GM19455 (cell line): Measurements from ENCODE around the gene TP73.

ENCODE experiments used
- ATAC-seq: cut with Tn5 transposase; IDR thresholded peaks from one replicate; pipeline ENCODE4 v1.9.1; 2021; ENCODE audit not compliant: unreplicated experiment

The TP73 gene

DNA sequence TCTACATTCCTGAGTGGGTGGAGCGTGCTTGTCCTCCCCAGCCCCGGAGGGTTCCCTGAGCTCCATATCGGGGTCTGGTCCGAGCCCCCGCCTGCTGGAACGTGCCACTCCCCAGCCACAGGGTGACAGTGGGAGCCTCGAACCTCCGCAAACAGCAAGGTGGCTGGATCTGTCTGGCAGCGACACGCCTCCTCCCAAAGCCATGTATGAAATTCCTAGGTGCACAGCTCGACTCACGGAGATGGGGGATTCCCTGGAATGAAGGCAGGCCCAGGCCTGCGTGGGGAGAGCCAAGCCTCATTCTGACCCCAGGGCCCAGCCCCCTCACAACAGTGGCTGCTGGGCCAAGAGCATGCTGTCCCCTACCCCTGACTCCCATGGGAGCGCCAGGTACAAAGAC lies 32.9 kb downstream of the TP73 start:
- no peak for ATAC-seq

DNA sequence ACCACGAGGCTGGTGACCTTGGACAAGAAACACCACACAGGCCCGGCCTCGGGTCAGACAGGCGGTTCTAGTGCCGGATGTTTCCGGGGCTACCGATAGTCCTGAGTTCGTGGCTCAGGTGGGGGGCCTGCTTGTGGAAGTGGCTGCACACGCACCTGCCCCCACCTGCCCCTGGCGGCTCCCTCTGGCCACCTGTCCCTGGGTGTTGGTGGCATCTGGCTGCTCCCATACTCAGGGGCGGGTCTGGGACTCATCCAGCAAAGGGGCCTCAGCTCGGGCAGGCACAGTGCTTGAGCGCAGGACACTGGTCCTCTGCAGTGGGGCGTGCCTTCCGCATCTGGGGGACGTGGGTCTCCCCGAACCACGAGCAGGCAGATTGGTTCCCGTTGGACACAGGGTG lies 33.6 kb downstream of the TP73 start:
- no peak for ATAC-seq

DNA sequence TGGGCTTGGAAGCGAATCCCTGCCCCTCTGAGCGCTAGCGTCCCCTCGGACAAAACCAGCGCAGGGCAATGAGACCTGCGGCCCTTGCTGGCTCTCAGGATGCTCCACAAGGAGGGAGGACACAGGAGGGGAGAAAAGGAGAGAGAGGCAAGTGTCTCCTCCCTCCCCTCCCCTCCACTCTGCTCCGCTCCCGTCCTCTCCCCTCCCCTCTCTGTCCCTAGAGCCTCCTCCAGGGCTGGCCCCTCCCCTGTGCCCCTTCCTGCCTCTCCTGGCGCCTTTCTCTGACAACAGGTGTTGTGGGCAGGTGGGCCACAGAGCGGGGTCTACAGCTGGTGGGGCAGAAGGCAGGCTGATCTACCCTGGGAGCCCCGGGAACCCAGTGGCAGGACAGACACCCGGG lies 35.2 kb downstream of the TP73 start:
- no peak for ATAC-seq

DNA sequence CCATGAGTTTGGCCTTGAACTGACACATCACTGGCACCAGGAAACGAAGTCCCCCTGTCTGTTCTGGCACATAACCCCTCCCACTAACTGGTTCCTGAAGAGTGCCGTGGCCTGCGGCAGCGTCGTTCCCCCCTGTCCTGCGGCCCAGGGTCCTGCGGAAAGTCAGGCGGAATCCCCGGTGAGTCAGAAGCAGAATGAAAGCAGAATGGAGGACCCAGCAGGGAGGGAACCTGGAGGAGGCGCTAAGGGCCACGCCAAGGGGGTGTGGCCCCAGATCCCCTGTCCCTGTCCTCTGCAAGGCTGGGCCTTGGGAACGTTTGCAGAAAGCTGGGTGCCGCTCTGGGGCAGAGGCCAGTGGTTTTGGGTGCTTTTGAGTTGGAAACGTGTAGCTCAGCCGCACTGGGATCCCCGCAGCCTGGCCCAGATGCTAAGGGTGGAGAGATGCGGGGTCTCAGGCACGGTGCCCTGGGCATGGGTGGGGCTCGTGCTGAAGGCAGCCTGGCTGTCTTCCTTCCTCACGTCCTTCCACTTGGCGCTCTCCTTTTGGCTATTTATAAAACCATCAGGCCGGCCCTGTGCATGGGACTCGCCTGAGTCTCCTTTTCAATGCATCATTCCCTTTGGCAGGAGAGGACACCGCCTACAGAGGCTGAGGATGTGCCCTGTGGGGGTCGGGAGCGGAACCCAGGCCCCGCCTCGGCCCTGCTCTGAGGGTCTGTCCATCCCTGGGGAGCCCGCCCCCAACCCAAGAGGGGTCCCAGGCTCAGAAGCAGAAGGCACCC lies 36.2 kb downstream of the TP73 start:
- no peak for ATAC-seq

GRCh38 chr1:3689138-3689750 lies 36.9 kb downstream of the TP73 start:
- ATAC-seq = no peak

DNA sequence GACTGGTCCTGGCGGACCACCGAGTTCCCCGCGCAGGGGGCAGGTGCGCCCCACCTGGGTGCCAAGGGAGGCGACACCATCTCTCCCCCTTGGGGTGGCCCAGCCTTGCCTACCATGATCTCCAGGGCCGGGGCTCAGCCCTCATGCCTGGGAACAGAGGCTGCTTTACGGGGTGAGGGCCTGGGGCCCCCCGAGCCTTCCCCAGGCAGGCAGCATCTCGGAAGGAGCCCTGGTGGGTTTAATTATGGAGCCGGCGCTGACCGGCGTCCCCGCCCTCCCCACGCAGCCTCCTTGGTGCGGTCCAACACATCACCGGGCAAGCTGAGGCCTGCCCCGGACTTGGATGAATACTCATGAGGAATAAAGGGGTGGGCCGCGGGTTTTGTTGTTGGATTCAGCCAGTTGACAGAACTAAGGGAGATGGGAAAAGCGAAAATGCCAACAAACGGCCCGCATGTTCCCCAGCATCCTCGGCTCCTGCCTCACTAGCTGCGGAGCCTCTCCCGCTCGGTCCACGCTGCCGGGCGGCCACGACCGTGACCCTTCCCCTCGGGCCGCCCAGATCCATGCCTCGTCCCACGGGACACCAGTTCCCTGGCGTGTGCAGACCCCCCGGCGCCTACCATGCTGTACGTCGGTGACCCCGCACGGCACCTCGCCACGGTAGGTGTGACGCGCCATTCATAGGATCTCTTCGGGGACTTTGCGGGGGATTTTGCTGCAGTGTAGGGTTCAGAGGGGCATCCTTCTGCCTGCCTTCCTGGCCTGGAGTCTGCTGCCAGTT lies 38.2 kb downstream of the TP73 start:
- ATAC-seq = no peak

DNA sequence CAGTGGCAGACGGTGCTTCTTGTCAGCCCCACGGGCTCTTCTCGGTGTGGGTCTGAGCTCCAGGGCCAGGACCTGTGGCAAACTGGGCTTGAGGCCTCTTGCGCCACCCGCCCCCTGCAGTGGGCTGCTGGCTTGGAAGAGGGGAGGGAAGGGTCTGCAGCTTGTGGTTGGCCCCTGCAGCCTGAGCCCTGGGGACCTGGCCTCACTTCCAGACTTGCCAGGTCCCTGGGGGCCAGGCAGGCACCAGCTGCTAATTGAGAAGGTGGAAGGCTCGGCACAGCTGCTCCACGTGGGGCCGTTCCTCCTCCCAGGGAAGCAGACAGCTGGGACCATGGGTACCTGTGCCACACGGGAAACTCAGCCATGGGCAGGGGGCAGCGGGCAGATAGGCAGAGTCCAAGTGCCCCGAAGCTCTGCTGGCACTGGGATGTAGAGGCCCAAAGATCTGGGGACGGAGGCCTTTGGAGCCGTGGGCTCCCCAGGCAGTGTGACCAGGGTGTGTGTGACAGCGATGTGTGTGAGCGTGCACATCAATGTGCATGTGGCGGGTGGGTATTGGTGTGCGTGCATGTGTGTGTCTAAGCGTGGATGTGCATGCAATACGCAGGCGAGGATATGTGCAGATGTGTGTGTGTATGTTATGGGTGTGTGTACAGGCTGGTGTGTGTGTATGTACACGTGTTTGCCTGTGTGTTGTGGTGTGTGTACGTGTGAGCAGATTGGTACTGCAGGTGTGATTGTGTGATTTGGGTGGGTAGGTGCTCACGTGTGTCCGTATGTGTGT lies 39.3 kb downstream of the TP73 start:
- ATAC-seq = no peak

DNA sequence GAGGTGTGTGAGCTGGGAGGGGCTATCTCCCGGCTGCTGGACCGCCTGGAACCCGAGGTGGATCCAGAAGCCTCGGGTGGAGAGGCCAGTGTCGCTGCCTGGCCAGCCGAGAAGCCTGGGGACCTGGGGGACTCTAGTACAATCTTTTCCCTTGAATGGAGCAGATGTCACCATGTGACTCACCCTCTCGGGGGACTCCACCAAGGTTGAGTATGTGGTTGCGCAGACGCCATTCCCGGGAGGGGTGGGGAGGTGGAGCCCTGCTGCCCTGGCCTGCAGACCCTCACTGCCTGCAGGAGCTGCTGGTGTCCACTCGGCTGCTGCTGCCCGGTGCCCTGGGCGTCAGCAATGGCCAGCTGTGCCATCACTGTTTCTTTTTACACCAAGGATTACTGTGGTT lies 40.3 kb downstream of the TP73 start:
- ATAC-seq = no peak

- ATAC-seq = no peak
These were observed 41.0 kb downstream of the TP73 start for GRCh38 chr1:3693321-3693720.

DNA sequence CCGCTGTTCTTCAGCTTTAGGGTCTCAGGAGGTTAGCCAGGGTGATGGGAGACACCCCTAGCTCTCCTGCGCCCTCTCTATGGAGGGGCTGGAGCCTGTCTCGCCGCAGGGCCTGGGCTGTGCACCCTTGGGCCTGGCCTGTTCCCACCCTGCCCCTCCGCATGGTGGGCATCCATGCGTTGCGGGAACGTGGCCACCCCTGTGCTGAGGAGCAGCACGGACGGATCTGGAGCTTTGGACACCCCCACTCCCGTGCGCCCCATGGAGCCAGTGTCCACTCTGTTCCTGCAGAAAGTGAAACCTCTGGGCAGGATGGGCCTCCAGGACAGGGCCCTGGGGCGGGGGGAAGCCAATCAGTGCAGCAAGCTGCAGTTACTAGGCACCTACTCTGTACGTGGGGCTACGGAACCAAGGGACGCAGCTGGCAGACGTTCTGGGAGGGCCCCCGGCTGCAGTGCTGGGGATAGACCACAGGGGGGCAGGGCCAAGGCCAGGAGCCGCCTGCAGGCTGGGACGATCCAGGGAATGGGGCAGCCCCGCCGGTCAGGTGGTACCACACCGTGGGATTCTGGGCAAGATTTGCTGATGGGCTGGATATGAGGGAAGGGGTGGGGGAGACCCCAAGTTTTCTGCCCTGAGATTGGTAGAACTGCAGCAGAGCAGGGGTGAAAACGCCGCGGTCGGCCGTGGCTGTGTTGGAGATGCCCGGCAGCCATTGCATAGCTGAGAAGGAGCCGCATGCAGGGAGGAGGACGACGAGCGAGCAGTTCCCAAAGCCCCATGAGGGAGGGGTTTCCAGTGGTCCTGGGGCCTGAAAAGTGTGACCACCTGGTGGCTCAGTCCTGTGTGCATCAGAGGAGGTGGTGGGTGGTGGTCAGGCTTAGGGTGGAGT lies 43.3 kb downstream of the TP73 start:
- no peak for ATAC-seq

DNA sequence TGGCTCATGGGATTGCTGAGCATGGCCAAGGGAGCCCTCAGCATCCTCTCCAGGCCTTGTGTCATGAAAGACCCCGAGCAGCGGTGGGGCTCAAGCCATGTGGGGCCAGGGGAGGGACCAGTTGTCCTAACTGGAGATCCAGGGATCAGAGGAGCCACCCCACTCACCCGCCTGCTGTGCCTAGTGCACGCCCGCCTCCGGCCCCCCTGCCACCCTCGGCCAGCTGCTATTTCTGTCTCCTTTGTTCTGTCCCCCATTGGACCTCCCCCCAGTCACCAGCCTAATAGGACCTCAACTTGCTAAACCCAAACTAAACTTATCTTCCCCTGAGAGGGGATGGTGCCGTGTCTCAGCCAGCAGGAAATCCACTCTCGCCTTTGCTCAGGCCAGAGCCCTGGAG lies 44.4 kb downstream of the TP73 start:
- ATAC-seq = no peak

GRCh38 chr1:3697104-3697503 lies 44.8 kb downstream of the TP73 start:
- no peak for ATAC-seq

DNA sequence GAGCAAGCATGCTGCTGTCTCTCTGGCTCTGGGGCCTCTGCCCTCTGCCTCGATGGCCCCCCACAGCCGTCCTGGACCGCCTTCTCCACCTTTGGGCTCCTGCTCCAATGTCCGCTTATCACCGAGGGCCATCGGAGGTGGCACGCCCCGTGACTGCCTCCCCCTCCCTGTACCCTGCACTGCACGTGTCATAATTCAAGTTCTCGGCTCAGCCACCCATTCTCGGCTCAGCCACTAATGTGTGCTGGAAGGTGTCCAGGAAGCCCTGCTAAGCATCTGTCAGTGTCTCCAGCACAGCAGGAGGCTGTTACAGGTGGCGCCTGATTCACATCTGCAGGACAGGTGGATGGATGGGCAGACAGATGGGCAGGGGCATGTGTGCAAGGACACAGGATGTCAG lies 45.5 kb downstream of the TP73 start:
- no peak for ATAC-seq

- no peak for ATAC-seq
These were observed 46.5 kb downstream of the TP73 start for GRCh38 chr1:3698660-3699408.

DNA sequence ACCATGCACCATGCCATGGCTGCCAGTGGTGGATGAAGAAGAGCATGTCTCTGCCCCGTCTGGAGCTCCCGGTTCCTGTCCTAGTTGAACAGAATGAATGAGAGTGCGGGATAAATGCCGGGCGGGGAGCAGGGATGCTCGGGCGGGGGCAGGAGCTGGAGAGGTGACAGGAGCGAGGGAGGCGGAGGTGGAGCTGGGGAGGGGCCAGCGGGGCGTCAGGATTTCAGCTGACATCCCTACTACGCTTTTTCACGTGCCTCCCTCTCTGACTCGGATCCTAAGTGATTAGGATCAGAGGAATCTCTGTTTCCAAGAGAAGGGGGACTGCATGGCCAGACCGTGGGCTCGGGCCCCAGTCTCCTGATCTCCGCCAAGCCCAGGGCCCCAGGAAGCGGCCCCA lies 47.3 kb downstream of the TP73 start:
- ATAC-seq = no peak

DNA sequence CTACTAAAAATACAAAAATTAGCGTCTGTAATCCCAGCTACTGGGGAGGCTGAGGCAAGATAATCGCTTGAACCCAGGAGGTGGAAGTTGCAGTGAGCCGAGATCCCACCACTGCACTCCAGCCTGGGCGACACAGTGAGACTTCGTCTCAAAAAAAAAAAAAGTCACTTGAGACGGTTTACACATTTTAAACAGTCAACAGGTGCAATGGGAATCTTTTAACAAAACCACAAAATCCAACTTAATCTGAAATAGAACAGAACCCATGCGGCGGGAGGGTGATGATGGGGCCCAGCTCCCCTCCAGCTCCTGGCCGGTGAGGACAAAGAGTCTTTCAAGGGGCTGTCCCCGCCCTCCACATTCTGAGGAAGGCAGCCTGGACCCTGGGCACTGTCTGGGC lies 48.3 kb downstream of the TP73 start:
- ATAC-seq = no peak

DNA sequence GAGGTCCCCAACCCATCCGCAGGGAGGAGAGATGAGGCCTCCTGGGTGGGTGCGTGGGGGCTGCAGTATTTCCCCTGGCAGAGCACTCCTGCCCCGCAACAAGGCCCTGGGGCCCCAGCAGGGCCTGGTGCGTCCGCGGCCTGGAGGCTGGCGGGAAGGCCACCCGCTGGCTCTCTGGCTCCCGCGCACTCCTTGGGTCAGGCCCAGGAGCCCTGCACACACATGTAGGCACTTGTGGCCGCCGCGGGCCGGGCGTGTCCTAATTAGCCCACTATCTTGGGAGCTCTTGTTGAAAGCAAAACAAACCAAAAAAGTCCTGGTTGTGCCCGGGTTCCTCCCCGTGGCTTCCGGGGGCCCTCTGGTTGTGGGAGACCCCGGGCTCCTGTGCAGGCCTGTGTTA lies 50.2 kb downstream of the TP73 start:
- ATAC-seq = no peak

GRCh38 chr1:3702990-3703728 lies 50.8 kb downstream of the TP73 start:
- ATAC-seq = no peak

DNA sequence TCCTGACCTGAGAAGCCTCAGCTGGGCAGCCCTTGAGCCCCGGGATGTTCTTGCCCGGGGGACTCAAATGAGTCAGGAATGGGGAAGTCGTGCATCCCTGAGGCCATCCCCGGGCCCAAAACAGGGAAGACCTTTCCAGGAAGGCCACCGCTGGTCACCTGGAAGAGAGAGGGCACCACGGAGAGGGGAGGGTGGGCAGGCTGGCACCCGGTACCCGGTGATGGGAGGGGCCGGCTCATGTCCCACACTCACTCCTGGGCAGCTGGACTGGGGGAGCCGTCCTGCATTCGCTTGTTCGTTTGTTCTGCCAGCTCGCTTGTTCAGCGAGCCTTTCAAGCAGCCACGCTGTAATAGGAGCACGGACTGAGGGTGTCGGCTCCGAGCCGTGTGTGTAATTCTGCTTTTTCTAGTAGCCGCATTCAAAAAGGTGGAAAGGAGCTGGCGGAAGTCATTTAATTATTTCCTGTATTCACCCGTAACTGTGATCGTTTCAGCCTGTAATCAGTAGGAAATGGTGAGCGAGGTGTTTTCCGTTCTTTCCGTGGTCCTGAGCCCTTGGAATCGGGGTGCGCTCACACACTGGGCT lies 51.6 kb downstream of the TP73 start:
- no peak for ATAC-seq
